ENCODE data around the gene HUWE1. TPM values are rescaled to one million over a fixed set of nuclear protein-coding genes. Genes with fewer than 3 reads are reported as not detected.

The HUWE1 gene
- total and polyA plus RNA-seq, 2 donors: 54.1 to 91.4 TPM

- WGBS: 75% methylated on average over 6 of the region's 6 CpGs
- Histone ChIP-seq H3K4me3 (ENCODE audit: low read depth, low read length) (no peak overlapping the region), H3K4me1 (ENCODE audit: insufficient read depth) (no peaks in the 10 kb centered on the region), H3K27ac (ENCODE audit: low read depth) (no peak overlapping the region), H3K36me3 (ENCODE audit: insufficient read depth) (no peaks in the 10 kb centered on the region)
- DNase-seq (ENCODE audit: extremely low spot score): no peak
These were observed 27.6 kb upstream of the HUWE1 start for GRCh38 chrX:53713987-53714579.

DNA sequence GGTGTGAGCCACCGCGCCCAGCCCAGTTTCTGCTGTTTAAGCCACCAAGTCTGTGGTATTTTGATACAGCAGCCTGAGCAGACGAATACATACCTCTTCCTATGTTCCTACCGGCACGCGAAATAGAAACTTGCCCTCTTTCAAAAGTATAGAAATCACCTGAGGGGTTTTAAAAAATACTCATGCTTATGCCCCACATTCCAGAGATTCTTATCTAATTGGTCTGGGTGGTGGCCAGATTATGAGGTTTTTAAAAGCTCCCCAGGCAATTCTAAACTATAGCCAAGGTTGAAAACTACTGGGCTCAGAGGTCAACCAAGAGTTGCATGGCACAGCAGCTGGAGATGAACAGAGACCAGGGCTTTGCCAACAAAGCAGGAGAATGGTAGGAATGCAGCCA, 24.9 kb upstream of the HUWE1 start:
- 90% methylated on average over 6 of the region's 6 CpGs for WGBS
- no peaks in the 10 kb centered on the region for H3K4me1 ChIP-seq (ENCODE audit: insufficient read depth)

GRCh38 chrX:53704854-53705253, 18.3 kb upstream of the HUWE1 start:
- H3K4me3 ChIP-seq (ENCODE audit: low read depth, low read length): no peak overlapping the region
- WGBS: 95% methylated on average over 3 of the region's 3 CpGs
- no peaks in the 10 kb centered on the region for H3K4me1 ChIP-seq (ENCODE audit: insufficient read depth)
- H3K27ac ChIP-seq (ENCODE audit: low read depth): no peak overlapping the region
- DNase-seq (ENCODE audit: extremely low spot score): no peak
- H3K36me3 ChIP-seq (ENCODE audit: insufficient read depth): no peaks in the 10 kb centered on the region

More for the DNA sequence above, 24.9 kb upstream of the HUWE1 start:
- Histone ChIP-seq H3K27ac (ENCODE audit: low read depth) (no peak overlapping the region), H3K36me3 (ENCODE audit: insufficient read depth) (no peaks in the 10 kb centered on the region), H3K4me3 (ENCODE audit: low read depth, low read length) (no peak overlapping the region)
- DNase-seq (ENCODE audit: extremely low spot score): no peak

- no peaks in the 10 kb centered on the region for H3K36me3 ChIP-seq (ENCODE audit: insufficient read depth)
- H3K4me1 ChIP-seq (ENCODE audit: insufficient read depth): no peaks in the 10 kb centered on the region
- 88% methylated on average over 4 of the region's 4 CpGs for WGBS
- DNase-seq (ENCODE audit: extremely low spot score): no peak
- H3K4me3 ChIP-seq (ENCODE audit: low read depth, low read length): no peak overlapping the region
- H3K27ac ChIP-seq (ENCODE audit: low read depth): no peak overlapping the region
These were observed 17.8 kb upstream of the HUWE1 start for GRCh38 chrX:53704294-53704693.

- Histone ChIP-seq H3K36me3 (ENCODE audit: insufficient read depth) (no peaks in the 10 kb centered on the region), H3K4me3 (ENCODE audit: low read depth, low read length) (no peak overlapping the region), H3K27ac (ENCODE audit: low read depth) (no peak overlapping the region), H3K4me1 (ENCODE audit: insufficient read depth) (no peaks in the 10 kb centered on the region)
- 52% methylated on average over 10 of the region's 10 CpGs for WGBS
- no peak for DNase-seq (ENCODE audit: extremely low spot score)
These were observed 9.5 kb upstream of the HUWE1 start for GRCh38 chrX:53695946-53696549.

GRCh38 chrX:53694642-53695041, 8.1 kb upstream of the HUWE1 start:
- WGBS: 93% methylated on average over 1 of the region's 1 CpG
- no peak for DNase-seq (ENCODE audit: extremely low spot score)
- no peak overlapping the region for H3K27ac ChIP-seq (ENCODE audit: low read depth)
- no peaks in the 10 kb centered on the region for H3K4me1 ChIP-seq (ENCODE audit: insufficient read depth)
- no peak overlapping the region for H3K4me3 ChIP-seq (ENCODE audit: low read depth, low read length)
- H3K36me3 ChIP-seq (ENCODE audit: insufficient read depth): no peaks in the 10 kb centered on the region

- no peak for DNase-seq (ENCODE audit: extremely low spot score)
- no peaks in the 10 kb centered on the region for H3K4me1 ChIP-seq (ENCODE audit: insufficient read depth)
- no peak overlapping the region for H3K4me3 ChIP-seq (ENCODE audit: low read depth, low read length)
- no peaks in the 10 kb centered on the region for H3K36me3 ChIP-seq (ENCODE audit: insufficient read depth)
- H3K27ac ChIP-seq (ENCODE audit: low read depth): no peak overlapping the region
- 91% methylated on average over 7 of the region's 7 CpGs for WGBS
These were observed 1.8 kb upstream of the HUWE1 start for GRCh38 chrX:53688300-53688699.

- 1% methylated on average over 4 of the region's 4 CpGs for WGBS
- DNase-seq (ENCODE audit: extremely low spot score): no peak
- no peaks in the 10 kb centered on the region for H3K36me3 ChIP-seq (ENCODE audit: insufficient read depth)
- H3K4me3 ChIP-seq (ENCODE audit: low read depth, low read length): peak overlapping the region; percentile 73
- H3K27ac ChIP-seq (ENCODE audit: low read depth): no peak overlapping the region
- no peaks in the 10 kb centered on the region for H3K4me1 ChIP-seq (ENCODE audit: insufficient read depth)
These were observed 808 bp downstream of the HUWE1 start for GRCh38 chrX:53685711-53686110.

- H3K27ac ChIP-seq (ENCODE audit: low read depth): peak overlapping the region; percentile 38
- no peak for DNase-seq (ENCODE audit: extremely low spot score)
- 5% methylated on average over 18 of the region's 18 CpGs for WGBS
- H3K4me1 ChIP-seq (ENCODE audit: insufficient read depth): no peaks in the 10 kb centered on the region
- H3K4me3 ChIP-seq (ENCODE audit: low read depth, low read length): no peak overlapping the region
- H3K36me3 ChIP-seq (ENCODE audit: insufficient read depth): no peaks in the 10 kb centered on the region
These were observed 1.9 kb downstream of the HUWE1 start for GRCh38 chrX:53684415-53685192.

- peak; percentile 96 for DNase-seq (ENCODE audit: extremely low spot score)
- WGBS: under 1% methylated on average over 80 of the region's 80 CpGs
- peak overlapping the region; percentile 67 for H3K4me3 ChIP-seq (ENCODE audit: low read depth, low read length)
These were observed 2.7 kb downstream of the HUWE1 start for GRCh38 chrX:53683556-53684414.

GRCh38 chrX:53682885-53683555, 3.5 kb downstream of the HUWE1 start:
- no peak for DNase-seq (ENCODE audit: extremely low spot score)
- peak overlapping the region; percentile 67 for H3K4me3 ChIP-seq (ENCODE audit: low read depth, low read length)
- peak overlapping the region; percentile 95 for H3K27ac ChIP-seq (ENCODE audit: low read depth)
- WGBS: under 1% methylated on average over 24 of the region's 24 CpGs
- H3K4me1 ChIP-seq (ENCODE audit: insufficient read depth): no peaks in the 10 kb centered on the region
- no peaks in the 10 kb centered on the region for H3K36me3 ChIP-seq (ENCODE audit: insufficient read depth)

More at GRCh38 chrX:53683556-53684414, 2.7 kb downstream of the HUWE1 start:
- Histone ChIP-seq H3K36me3 (ENCODE audit: insufficient read depth) (no peaks in the 10 kb centered on the region), H3K4me1 (ENCODE audit: insufficient read depth) (no peaks in the 10 kb centered on the region), H3K27ac (ENCODE audit: low read depth) (peak overlapping the region; percentile 95)

- H3K4me3 ChIP-seq (ENCODE audit: low read depth, low read length): no peak overlapping the region
- no peak overlapping the region for H3K27ac ChIP-seq (ENCODE audit: low read depth)
- WGBS: 42% methylated on average over 3 of the region's 3 CpGs
- H3K36me3 ChIP-seq (ENCODE audit: insufficient read depth): no peaks in the 10 kb centered on the region
- DNase-seq (ENCODE audit: extremely low spot score): no peak
- no peaks in the 10 kb centered on the region for H3K4me1 ChIP-seq (ENCODE audit: insufficient read depth)
These were observed 4.9 kb downstream of the HUWE1 start for GRCh38 chrX:53681661-53682060.

- no peaks in the 10 kb centered on the region for H3K4me1 ChIP-seq (ENCODE audit: insufficient read depth)
- H3K27ac ChIP-seq (ENCODE audit: low read depth): no peak overlapping the region
- DNase-seq (ENCODE audit: extremely low spot score): no peak
- H3K36me3 ChIP-seq (ENCODE audit: insufficient read depth): no peaks in the 10 kb centered on the region
- H3K4me3 ChIP-seq (ENCODE audit: low read depth, low read length): no peak overlapping the region
These were observed 7.9 kb downstream of the HUWE1 start for GRCh38 chrX:53678667-53679066.

All from urinary bladder (tissue), 4 donors.